Stomach smooth muscle (tissue), 2 donors: ENCODE data around the gene EEF2K.

Source experiments
- H3K27ac ChIP-seq: one replicate; pipeline ENCODE4 v1.7.0; 2013; ENCODE audit warnings: mild to moderate bottlenecking, low read length, inconsistent platforms
- H3K27me3 ChIP-seq, 2 donors: one replicate each; pipeline ENCODE4 v1.7.0; 2013; ENCODE audit warnings: low read length in 2 of 2; ENCODE audit not compliant: insufficient read depth in 2 of 2, control insufficient read depth in 1 of 2
- H3K36me3 ChIP-seq, 2 donors: one replicate each; pipeline ENCODE4 v1.7.0; 2013; ENCODE audit warnings: low read length in 2 of 2; ENCODE audit not compliant: control insufficient read depth in 2 of 2, insufficient read depth in 2 of 2
- H3K4me1 ChIP-seq: one replicate; pipeline ENCODE4 v1.7.0; 2013; ENCODE audit warnings: low read length; ENCODE audit not compliant: control insufficient read depth, insufficient read depth
- H3K4me3 ChIP-seq, 2 donors: one replicate each; pipeline ENCODE4 v1.7.0; 2013; ENCODE audit warnings: low read length in 2 of 2
- H3K9ac ChIP-seq, 2 donors: one replicate each; pipeline ENCODE4 v1.7.0; 2013; ENCODE audit warnings: low read length in 2 of 2, mild to moderate bottlenecking in 1 of 2
- H3K9me3 ChIP-seq, 2 donors: one replicate each; pipeline ENCODE4 v1.7.0; 2013; ENCODE audit warnings: low read length in 2 of 2; ENCODE audit not compliant: control insufficient read depth in 2 of 2
- donor health status: healthy.
- donor health status: Pancreatic carcinoma.

EEF2K gene

GRCh38 chr16:22225060-22225459 lies 19.0 kb downstream of the EEF2K start:
- no peaks in the 10 kb centered on the region for H3K27me3 ChIP-seq
- H3K4me1 ChIP-seq, result peaks cover 5% of the 10 kb centered on the region
- H3K36me3 ChIP-seq, result peaks cover 5 to 6% of the 10 kb centered on the region in 2 donors
- no peak overlapping the region for H3K4me3 ChIP-seq
- H3K9ac ChIP-seq, result no peak overlapping the region
- H3K9me3 ChIP-seq, result no peaks in the 10 kb centered on the region
- H3K27ac ChIP-seq, result no peak overlapping the region

- no peak overlapping the region for H3K9ac ChIP-seq
- peaks cover 8% of the 10 kb centered on the region for H3K4me1 ChIP-seq
- no peak overlapping the region for H3K4me3 ChIP-seq
- no peak overlapping the region for H3K27ac ChIP-seq
- no peaks in the 10 kb centered on the region for H3K27me3 ChIP-seq
- H3K9me3 ChIP-seq, result no peaks in the 10 kb centered on the region
- peaks cover 5 to 10% of the 10 kb centered on the region in 2 donors for H3K36me3 ChIP-seq
These were observed 23.8 kb downstream of the EEF2K start for GRCh38 chr16:22229889-22230288.

- no peak overlapping the region for H3K27ac ChIP-seq
- H3K4me3 ChIP-seq, result no peak overlapping the region
- H3K4me1 ChIP-seq, result peaks cover 3% of the 10 kb centered on the region
- H3K9me3 ChIP-seq, result no peaks in the 10 kb centered on the region
- no peaks in the 10 kb centered on the region for H3K27me3 ChIP-seq
- no peak overlapping the region for H3K9ac ChIP-seq
- H3K36me3 ChIP-seq, result peaks cover 5 to 9% of the 10 kb centered on the region in 2 donors
These were observed 26.4 kb downstream of the EEF2K start for GRCh38 chr16:22232277-22233036.

- Histone ChIP-seq H3K27ac (no peak overlapping the region), H3K4me3 (no peak overlapping the region), H3K36me3 (peaks cover 5 to 9% of the 10 kb centered on the region in 2 donors), H3K9me3 (no peaks in the 10 kb centered on the region), H3K9ac (no peak overlapping the region), H3K27me3 (no peaks in the 10 kb centered on the region), H3K4me1 (peaks cover 3% of the 10 kb centered on the region)
These were observed 26.9 kb downstream of the EEF2K start for GRCh38 chr16:22233037-22233372.

GRCh38 chr16:22235839-22236745 lies 30.0 kb downstream of the EEF2K start:
- H3K9me3 ChIP-seq, result no peaks in the 10 kb centered on the region
- H3K9ac ChIP-seq, result no peak overlapping the region
- peaks cover 2 to 9% of the 10 kb centered on the region in 2 donors for H3K36me3 ChIP-seq
- no peaks in the 10 kb centered on the region for H3K27me3 ChIP-seq
- H3K27ac ChIP-seq, result no peak overlapping the region
- H3K4me1 ChIP-seq, result peaks cover 3% of the 10 kb centered on the region
- no peak overlapping the region for H3K4me3 ChIP-seq

GRCh38 chr16:22239131-22239805 lies 33.2 kb downstream of the EEF2K start:
- no peaks in the 10 kb centered on the region for H3K4me1 ChIP-seq
- H3K36me3 ChIP-seq, result peaks cover 2 to 7% of the 10 kb centered on the region in 2 donors
- H3K9me3 ChIP-seq, result no peaks in the 10 kb centered on the region
- no peak overlapping the region for H3K27ac ChIP-seq
- H3K4me3 ChIP-seq, result no peak overlapping the region
- H3K9ac ChIP-seq, result no peak overlapping the region
- no peaks in the 10 kb centered on the region for H3K27me3 ChIP-seq

GRCh38 chr16:22240023-22240710 lies 34.1 kb downstream of the EEF2K start:
- no peaks in the 10 kb centered on the region for H3K9me3 ChIP-seq

GRCh38 chr16:22250522-22250921 lies 44.4 kb downstream of the EEF2K start:
- Histone ChIP-seq H3K4me1 (no peaks in the 10 kb centered on the region), H3K27me3 (no peaks in the 10 kb centered on the region), H3K4me3 (no peak overlapping the region), H3K36me3 (peaks cover 30 to 41% of the 10 kb centered on the region in 2 donors), H3K27ac (no peak overlapping the region), H3K9ac (no peak overlapping the region), H3K9me3 (peaks cover 4% of the 10 kb centered on the region in 2 donors)

More at GRCh38 chr16:22240023-22240710, 34.1 kb downstream of the EEF2K start:
- Histone ChIP-seq H3K27me3 (no peaks in the 10 kb centered on the region), H3K36me3 (peaks cover 2 to 12% of the 10 kb centered on the region in 2 donors), H3K27ac (no peak overlapping the region), H3K4me3 (no peak overlapping the region), H3K4me1 (no peaks in the 10 kb centered on the region), H3K9ac (no peak overlapping the region)

GRCh38 chr16:22252317-22252716 lies 46.2 kb downstream of the EEF2K start:
- H3K27ac ChIP-seq, result no peak overlapping the region
- H3K36me3 ChIP-seq, result peaks cover 34 to 47% of the 10 kb centered on the region in 2 donors
- H3K9me3 ChIP-seq, result peaks cover 4% of the 10 kb centered on the region in 2 donors
- no peaks in the 10 kb centered on the region for H3K4me1 ChIP-seq
- no peak overlapping the region for H3K9ac ChIP-seq
- H3K27me3 ChIP-seq, result no peaks in the 10 kb centered on the region
- no peak overlapping the region for H3K4me3 ChIP-seq

- Histone ChIP-seq H3K9ac (no peak overlapping the region), H3K36me3 (peaks cover 43 to 53% of the 10 kb centered on the region in 2 donors), H3K4me1 (no peaks in the 10 kb centered on the region), H3K4me3 (no peak overlapping the region), H3K27me3 (no peaks in the 10 kb centered on the region), H3K9me3 (peaks cover 4 to 5% of the 10 kb centered on the region in 2 donors), H3K27ac (no peak overlapping the region)
These were observed 47.2 kb downstream of the EEF2K start for GRCh38 chr16:22253272-22253671.
